DND-41 (cell line): ENCODE results near the gene GRAMD4.

Experiments
- ATAC-seq: fragments of 200-7000 bp; cut with Tn5 transposase; 3 replicates; pipeline ENCODE4 v1.9.1; 2021; ENCODE audit warnings: low read depth; ENCODE audit not compliant: insufficient read depth
- DNase-seq: peaks from one replicate; pipeline ENCODE4 v3.0.0-alpha.2; 2020
- H2AFZ ChIP-seq: 2 replicates; pipeline ENCODE4 v1.6.0; 2012; ENCODE audit warnings: low read depth, low read length
- H3K27ac ChIP-seq: 2 replicates; pipeline ENCODE4 v1.5.1; 2012; ENCODE audit warnings: low read length, inconsistent platforms
- H3K27me3 ChIP-seq: fragments of 200-600 bp; sonication (generic); 2 replicates; pipeline ENCODE4 v1.6.0; 2012; ENCODE audit warnings: low read length, mild to moderate bottlenecking, inconsistent platforms; ENCODE audit not compliant: insufficient read depth, poor library complexity
- H3K36me3 ChIP-seq: 2 replicates; pipeline ENCODE4 v1.5.1; 2012; ENCODE audit warnings: low read length, inconsistent platforms; ENCODE audit not compliant: insufficient read depth
- H3K4me1 ChIP-seq: 2 replicates; pipeline ENCODE4 v1.5.1; 2012; ENCODE audit warnings: mild to moderate bottlenecking, low read length; ENCODE audit not compliant: insufficient read depth
- H3K4me2 ChIP-seq: 2 replicates; pipeline ENCODE4 v1.6.0; 2012; ENCODE audit warnings: mild to moderate bottlenecking, moderate library complexity, low read length, inconsistent platforms; ENCODE audit not compliant: insufficient read depth
- H3K4me3 ChIP-seq, 2 experiments: fragments of 200-600 bp in 1 of 2; shearing (Covaris generic) in 1 of 2; 2 replicates each; pipeline ENCODE4 v1.5.1; 2012 to 2016; ENCODE audit warnings: inconsistent platforms in 2 of 2, low read length in 2 of 2, mild to moderate bottlenecking in 2 of 2, low read depth in 1 of 2, moderate library complexity in 1 of 2
- H3K79me2 ChIP-seq: 2 replicates; pipeline ENCODE4 v1.6.0; 2012; ENCODE audit warnings: low read length, inconsistent platforms; ENCODE audit not compliant: insufficient read depth
- H3K9ac ChIP-seq: 2 replicates; pipeline ENCODE4 v1.6.0; 2012; ENCODE audit warnings: low read depth, mild to moderate bottlenecking, inconsistent platforms, low read length, moderate library complexity
- H3K9me3 ChIP-seq: 2 replicates; pipeline ENCODE4 v1.5.1; 2012; ENCODE audit warnings: low read length, moderate library complexity, mild to moderate bottlenecking, inconsistent platforms; ENCODE audit not compliant: insufficient read depth, severe bottlenecking
- H4K20me1 ChIP-seq: 2 replicates; pipeline ENCODE4 v1.6.0; 2012; ENCODE audit warnings: low read length; ENCODE audit not compliant: insufficient read depth
- CTCF ChIP-seq: IDR thresholded peaks from 2 replicates; pipeline ENCODE4 v1.5.1; 2012; ENCODE audit warnings: borderline replicate concordance, low read length, moderate library complexity, mild to moderate bottlenecking; ENCODE audit not compliant: poor library complexity, severe bottlenecking; ENCODE audit errors: extremely low read depth
- EZH2 ChIP-seq: IDR thresholded peaks from 3 replicates; pipeline ENCODE4 v1.6.1; 2012; ENCODE audit warnings: borderline replicate concordance, low read depth, mild to moderate bottlenecking, moderate library complexity, low read length, inconsistent platforms; ENCODE audit not compliant: severe bottlenecking

GRAMD4 gene

DNA sequence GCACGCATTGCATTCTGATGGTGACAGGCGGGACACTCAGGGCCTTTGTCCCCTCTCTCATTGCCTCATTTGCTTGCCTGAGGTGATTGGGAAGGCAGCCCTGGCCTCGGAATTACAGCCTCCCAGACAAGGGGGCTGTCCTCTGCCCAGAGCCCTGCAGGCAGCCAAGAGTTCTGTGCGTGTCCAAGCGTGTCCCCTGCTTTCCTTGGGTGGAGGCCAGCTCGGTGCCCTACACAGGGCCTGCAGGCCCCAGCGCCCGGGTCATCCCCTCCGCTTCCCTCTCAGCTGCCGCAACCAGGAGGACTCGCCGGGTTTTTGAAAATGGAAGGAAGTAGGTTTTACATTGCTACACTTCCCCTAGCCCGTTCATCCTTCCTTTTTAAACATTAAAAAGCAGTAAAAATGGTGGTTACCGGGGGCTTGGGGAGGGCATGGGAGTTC is 1.9 kb downstream of the GRAMD4 start:
- ATAC-seq (no peak), DNase-seq (no peak)
- Histone ChIP-seq H3K79me2 (peaks cover 97% of the 10 kb centered on the region), H4K20me1 (peaks cover 57% of the 10 kb centered on the region), H3K36me3 (peaks cover 63% of the 10 kb centered on the region), H3K4me1 (peaks cover 60% of the 10 kb centered on the region), H3K27me3 (no peaks in the 10 kb centered on the region), H3K27ac (peak overlapping the region; percentile 74), H3K9ac (no peak overlapping the region), H3K4me3 (no peak overlapping the region), H3K4me2 (no peak overlapping the region), H2AFZ (no peak overlapping the region), H3K9me3 (no peaks in the 10 kb centered on the region)
- TF ChIP-seq CTCF (no peak), EZH2 (no peak)

- H3K9me3 ChIP-seq = no peaks in the 10 kb centered on the region
- peak overlapping the region; percentile 61 for H3K27ac ChIP-seq
- H3K4me3 ChIP-seq = no peak overlapping the region
- no peak for TF ChIP-seq EZH2
- TF ChIP-seq CTCF = no peak
- H3K27me3 ChIP-seq = no peaks in the 10 kb centered on the region
- no peak for ATAC-seq
- peaks cover 67% of the 10 kb centered on the region for H4K20me1 ChIP-seq
- peaks cover 96% of the 10 kb centered on the region for H3K79me2 ChIP-seq
- no peak overlapping the region for H2AFZ ChIP-seq
- H3K9ac ChIP-seq = no peak overlapping the region
- H3K4me1 ChIP-seq = peaks cover 28% of the 10 kb centered on the region
- H3K36me3 ChIP-seq = peaks cover 70% of the 10 kb centered on the region
- no peak for DNase-seq
- H3K4me2 ChIP-seq = no peak overlapping the region
These were observed 5.1 kb downstream of the GRAMD4 start for GRCh38 chr22:46625113-46625842.

GRCh38 chr22:46625843-46626349 is 5.7 kb downstream of the GRAMD4 start:
- ATAC-seq (no peak), DNase-seq (no peak)
- peaks cover 72% of the 10 kb centered on the region for H3K36me3 ChIP-seq
- H3K4me3 ChIP-seq = no peak overlapping the region
- no peak overlapping the region for H3K9ac ChIP-seq
- peaks cover 22% of the 10 kb centered on the region for H3K4me1 ChIP-seq
- H3K27ac ChIP-seq = peak overlapping the region; percentile 61
- H4K20me1 ChIP-seq = peaks cover 73% of the 10 kb centered on the region
- no peak overlapping the region for H3K4me2 ChIP-seq
- no peaks in the 10 kb centered on the region for H3K27me3 ChIP-seq
- TF ChIP-seq EZH2 = no peak
- no peak for TF ChIP-seq CTCF
- H2AFZ ChIP-seq = no peak overlapping the region
- no peaks in the 10 kb centered on the region for H3K9me3 ChIP-seq
- H3K79me2 ChIP-seq = peaks cover 96% of the 10 kb centered on the region

DNA sequence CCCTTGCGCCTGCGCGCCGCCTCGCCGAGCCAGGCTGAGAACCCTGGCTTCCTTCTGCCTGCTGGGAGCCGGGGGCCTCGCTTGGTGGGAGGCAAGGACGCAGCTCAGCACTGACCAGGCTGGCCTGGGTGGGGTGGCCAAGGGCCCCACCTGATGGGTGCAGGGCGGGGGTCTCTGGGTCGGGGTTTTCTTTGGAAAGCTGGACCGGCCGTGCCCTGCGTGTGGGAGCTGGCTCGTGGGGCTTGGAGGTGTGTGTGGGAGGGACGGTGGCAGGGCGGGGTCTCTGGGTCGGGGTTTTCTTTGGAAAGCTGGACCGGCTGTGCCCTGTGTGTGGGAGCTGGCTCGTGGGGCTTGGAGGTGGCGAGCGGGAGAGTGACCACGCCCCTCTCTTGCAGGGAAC is 6.2 kb downstream of the GRAMD4 start:
- H2AFZ ChIP-seq = no peak overlapping the region
- peak overlapping the region; percentile 61; the same call in 1 of the 2 replicates for H3K27ac ChIP-seq
- no peaks in the 10 kb centered on the region for H3K27me3 ChIP-seq
- ATAC-seq (no peak), DNase-seq (no peak)
- H3K4me3 ChIP-seq = no peak overlapping the region
- no peak for TF ChIP-seq CTCF
- TF ChIP-seq EZH2 = no peak
- H3K9ac ChIP-seq = no peak overlapping the region
- peaks cover 71% of the 10 kb centered on the region for H3K36me3 ChIP-seq
- H3K79me2 ChIP-seq = peaks cover 95% of the 10 kb centered on the region
- no peak overlapping the region for H3K4me2 ChIP-seq
- no peaks in the 10 kb centered on the region for H3K9me3 ChIP-seq
- H4K20me1 ChIP-seq = peaks cover 78% of the 10 kb centered on the region
- peaks cover 18% of the 10 kb centered on the region for H3K4me1 ChIP-seq
